Motor neuron (in vitro differentiated cells): Measurements from ENCODE around the gene THSD4. TPM values are rescaled to one million over a fixed set of nuclear protein-coding genes. Genes with fewer than 3 reads are reported as not detected.
A peak's percentile ranks its signal among the peaks of the same experiment; 100 is the strongest.

Experiments used
- ATAC-seq, 8 experiments: fragments of 200-7000 bp; cut with Tn5 transposase; replicated peaks in 6 of 8; 2 replicates each; pipeline ENCODE4 v1.8.0; 2021; ENCODE audit warnings: mild to moderate bottlenecking in 8 of 8, moderate library complexity in 8 of 8
- H3K27ac ChIP-seq, 2 donors: fragments of 250-450 bp; sonication (Bioruptor Pico); 2 replicates each; pipeline ENCODE4 v1.9.0; 2021; ENCODE audit warnings: antibody characterized with exemption in 2 of 2, mild to moderate bottlenecking in 2 of 2, moderate library complexity in 1 of 2
- H3K4me1 ChIP-seq, 2 donors: fragments of 250-450 bp; sonication (Bioruptor Pico); replicated peaks in 1 of 2; 2 replicates each; pipeline ENCODE4 v1.6.1; 2021; ENCODE audit warnings: antibody characterized with exemption in 2 of 2, mild to moderate bottlenecking in 2 of 2, moderate library complexity in 1 of 2
- H3K4me3 ChIP-seq, 5 donors: fragments of 250-450 bp; sonication (Bioruptor Pico); 2 replicates each; pipeline ENCODE4 v1.9.0; 2021; ENCODE audit warnings: antibody characterized with exemption in 5 of 5, mild to moderate bottlenecking in 5 of 5, moderate library complexity in 4 of 5
- WGBS, 10 experiments: fragments of 450-650 bp; shearing (Covaris generic); methylation state at CpG; one replicate each; pipeline ENCODE4 v1.0.0; 2022; 5-methylcytosine and 5-hydroxymethylcytosine counted together
- in situ Hi-C, 9 experiments: fragments of 400-800 bp; cut with MboI; loops; one replicate each; pipeline ENCODE4 v1.15.0; 2021; ENCODE audit warnings: low sequenced_read_pairs in 9 of 9, low pct_unique_long_range_greater_than_20kb in 2 of 9; ENCODE audit not compliant: unreplicated experiment in 9 of 9
- total RNA-seq, 8 experiments: library from RNA; unstranded; fragments of 300-600 nt; gene quantifications; 2 replicates each; pipeline versions ENCODE4 v1.2.3 to v1.2.4, GENCODE V29; 2022

THSD4 gene
- total RNA-seq, 8 experiments from 2014 or later, result 1.3 to 28.4 (median 6.7) TPM

GRCh38 chr15:71231758-71232157 is 116.5 kb downstream of the THSD4 start:
- H3K4me3 ChIP-seq, result no peak overlapping the region
- 20 to 100% (median 82%) methylated on average over 1 to 5 of the region's 6 CpGs for WGBS, 10 experiments
- no peaks in the 10 kb centered on the region for H3K4me1 ChIP-seq
- H3K27ac ChIP-seq, result no peak overlapping the region
- in situ Hi-C loops, result no loop called here
- ATAC-seq, result no peak

DNA sequence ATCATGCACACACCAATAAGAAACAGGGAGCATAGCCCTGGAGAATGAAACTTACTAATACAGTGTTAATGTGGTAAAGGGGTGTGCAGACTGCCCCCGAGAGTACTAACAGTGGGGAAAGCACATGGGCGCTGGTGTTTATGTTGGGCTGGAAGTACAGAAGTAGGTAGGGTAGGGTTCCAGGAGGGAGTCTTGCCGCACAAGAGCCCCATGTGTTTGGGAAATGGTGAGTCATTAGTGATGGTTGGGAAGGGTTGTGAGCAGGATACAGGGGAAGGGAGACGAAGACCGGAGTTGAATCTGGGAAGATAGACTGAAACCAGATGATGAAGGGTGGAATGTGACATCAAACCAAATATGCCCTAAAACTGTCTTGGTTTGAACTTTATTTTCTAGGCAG is 117.1 kb downstream of the THSD4 start:
- Histone ChIP-seq H3K4me1 (no peaks in the 10 kb centered on the region), H3K27ac (no peak overlapping the region), H3K4me3 (no peak overlapping the region)
- 88 to 100% (median 99%) methylated on average over 1 to 5 of the region's 5 CpGs; no CpG with 5 or more reads in 4 of the 10 experiments for WGBS, 10 experiments
- ATAC-seq, result no peak
- in situ Hi-C loops, result no loop called here

- ATAC-seq, result peak; percentile 54 to 100 (median 94)
- H3K27ac ChIP-seq, result no peak overlapping the region
- H3K4me3 ChIP-seq, result no peak overlapping the region
- no peaks in the 10 kb centered on the region for H3K4me1 ChIP-seq
- WGBS, 10 experiments, result 17 to 91% (median 75%) methylated on average over 1 to 11 of the region's 11 CpGs; no CpG with 5 or more reads in 2 of the 10 experiments
- in situ Hi-C loops, result no loop called here
These were observed 122.4 kb downstream of the THSD4 start for GRCh38 chr15:71237456-71238188.

GRCh38 chr15:71238926-71239325 is 123.7 kb downstream of the THSD4 start:
- peak in 1 of 8 experiments; percentile 16 for ATAC-seq

GRCh38 chr15:71239592-71240364 is 124.5 kb downstream of the THSD4 start:
- Histone ChIP-seq H3K4me3 (no peak overlapping the region), H3K4me1 (no peaks in the 10 kb centered on the region), H3K27ac (no peak overlapping the region)
- in situ Hi-C loops, result no loop called here
- no peak for ATAC-seq
- 50 to 100% (median 83%) methylated on average over 1 to 7 of the region's 10 CpGs; no CpG with 5 or more reads in 1 of the 10 experiments for WGBS, 10 experiments

More at GRCh38 chr15:71238926-71239325, 123.7 kb downstream of the THSD4 start:
- Histone ChIP-seq H3K4me1 (no peaks in the 10 kb centered on the region), H3K4me3 (no peak overlapping the region), H3K27ac (no peak overlapping the region)
- WGBS, 10 experiments, result 0 to 100% (median 59%) methylated on average over 1 of the region's 1 CpG; no CpG with 5 or more reads in 2 of the 10 experiments
- in situ Hi-C loops, result no loop called here

GRCh38 chr15:71242292-71242691 is 127.0 kb downstream of the THSD4 start:
- no peak overlapping the region for H3K4me3 ChIP-seq
- ATAC-seq, result no peak
- 71 to 100% (median 94%) methylated on average over 1 to 6 of the region's 6 CpGs for WGBS, 10 experiments
- in situ Hi-C loops, result no loop called here
- no peak overlapping the region for H3K27ac ChIP-seq
- H3K4me1 ChIP-seq, result no peaks in the 10 kb centered on the region

DNA sequence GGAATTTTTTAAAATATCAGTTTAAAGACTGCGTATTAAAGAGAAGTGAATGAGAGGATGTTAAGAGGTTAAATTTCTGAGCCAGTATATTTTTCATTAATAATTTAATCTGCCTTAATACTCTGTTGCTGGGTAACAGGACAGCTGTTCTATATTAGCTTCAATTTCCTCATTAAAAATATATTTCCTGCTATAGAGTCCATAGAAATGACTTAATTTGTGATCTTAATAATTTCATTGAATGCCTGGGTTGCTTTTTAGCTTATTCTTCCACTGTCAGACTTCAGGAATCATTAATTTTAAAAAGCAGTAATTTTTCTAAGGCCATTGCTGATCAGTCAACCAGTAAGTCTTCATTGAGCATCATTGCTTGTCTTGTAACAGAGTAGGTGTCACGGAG is 129.0 kb downstream of the THSD4 start:
- in situ Hi-C loops, result no loop called here
- WGBS, 10 experiments, result 80 to 100% (median 97%) methylated on average over 1 to 2 of the region's 2 CpGs
- no peak for ATAC-seq
- Histone ChIP-seq H3K27ac (no peak overlapping the region), H3K4me1 (peaks cover 0 to 2% of the 10 kb centered on the region in 2 donors), H3K4me3 (no peak overlapping the region)

DNA sequence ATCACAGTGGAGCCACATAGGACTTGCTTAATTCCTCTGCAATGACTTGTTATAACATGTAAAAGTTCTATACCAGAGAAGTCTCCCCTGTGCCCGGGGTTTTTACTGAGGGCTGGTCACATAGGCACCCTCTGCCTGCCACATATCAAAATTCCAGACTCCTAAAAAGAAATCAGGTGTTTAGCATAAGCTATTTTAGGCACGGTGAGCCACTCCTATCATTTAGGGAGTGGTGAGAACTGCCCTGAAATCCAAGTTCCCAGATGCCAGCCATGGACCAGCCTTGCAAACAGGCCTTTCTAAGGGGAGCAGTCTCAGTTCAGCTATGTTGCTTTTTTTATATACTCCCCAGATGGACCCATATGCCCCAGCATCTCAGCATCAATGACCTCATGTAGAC is 130.3 kb downstream of the THSD4 start:
- peaks cover 0 to 2% of the 10 kb centered on the region in 2 donors for H3K4me1 ChIP-seq
- H3K4me3 ChIP-seq, result no peak overlapping the region
- 40 to 100% (median 76%) methylated on average over 1 to 2 of the region's 2 CpGs; no CpG with 5 or more reads in 4 of the 10 experiments for WGBS, 10 experiments
- in situ Hi-C loops, result no loop called here
- H3K27ac ChIP-seq, result no peak overlapping the region
- ATAC-seq, result peak in 2 of 8 experiments; percentile 72

DNA sequence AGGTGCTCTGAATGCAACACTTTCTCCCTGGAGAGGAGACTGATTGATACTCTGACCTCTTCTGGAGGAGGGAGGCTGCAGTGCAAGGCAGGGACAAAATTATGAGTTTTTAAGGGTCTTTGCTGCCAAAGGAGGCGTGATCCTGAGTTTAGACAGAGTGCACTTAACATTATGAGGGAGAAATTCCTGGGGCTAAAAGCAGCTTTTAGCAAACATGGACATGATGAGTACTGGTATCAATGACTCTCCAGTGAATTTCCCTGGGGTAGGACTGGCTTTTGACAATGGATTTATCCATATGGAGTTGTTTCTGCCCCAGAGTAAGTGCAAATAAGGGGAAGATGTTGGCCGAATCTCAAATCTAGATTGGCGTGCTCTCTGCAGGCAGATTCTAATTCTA is 133.1 kb downstream of the THSD4 start:
- no peak overlapping the region for H3K27ac ChIP-seq
- WGBS, 10 experiments, result 50 to 93% (median 74%) methylated on average over 2 to 3 of the region's 3 CpGs; no CpG with 5 or more reads in 4 of the 10 experiments
- H3K4me3 ChIP-seq, result no peak overlapping the region
- peaks cover 2 to 14% of the 10 kb centered on the region in 2 donors for H3K4me1 ChIP-seq
- no peak for ATAC-seq
- in situ Hi-C loops, result no loop called here

DNA sequence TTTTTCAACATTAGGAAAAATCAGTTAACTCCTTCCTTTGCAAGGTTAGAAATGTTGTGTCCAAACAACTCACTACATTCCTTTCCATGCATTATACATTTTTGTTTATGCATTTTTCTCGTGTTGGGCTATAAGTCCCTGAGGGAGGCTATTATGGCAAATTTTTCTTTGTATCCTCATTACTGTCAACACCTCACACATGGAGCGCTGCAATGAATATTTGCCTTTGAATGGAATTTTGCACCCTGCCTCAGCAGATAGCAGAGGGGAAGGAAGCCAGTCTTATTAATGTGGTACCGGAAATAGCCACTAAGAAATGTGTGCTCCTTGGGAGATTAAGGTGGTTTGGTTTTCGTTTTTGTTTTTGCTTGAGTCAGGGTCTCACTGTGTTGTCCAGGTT is 134.7 kb downstream of the THSD4 start:
- in situ Hi-C loops, result no loop called here
- WGBS, 10 experiments, result 11 to 100% (median 71%) methylated on average over 1 to 4 of the region's 4 CpGs
- Histone ChIP-seq H3K4me3 (no peak overlapping the region), H3K4me1 (peaks cover 2 to 14% of the 10 kb centered on the region in 2 donors), H3K27ac (no peak overlapping the region)
- peak in 4 of 8 experiments; percentile 21 to 96 (median 76) for ATAC-seq

- in situ Hi-C loops, result no loop called here
These were observed 135.8 kb downstream of the THSD4 start for GRCh38 chr15:71250936-71251583.

DNA sequence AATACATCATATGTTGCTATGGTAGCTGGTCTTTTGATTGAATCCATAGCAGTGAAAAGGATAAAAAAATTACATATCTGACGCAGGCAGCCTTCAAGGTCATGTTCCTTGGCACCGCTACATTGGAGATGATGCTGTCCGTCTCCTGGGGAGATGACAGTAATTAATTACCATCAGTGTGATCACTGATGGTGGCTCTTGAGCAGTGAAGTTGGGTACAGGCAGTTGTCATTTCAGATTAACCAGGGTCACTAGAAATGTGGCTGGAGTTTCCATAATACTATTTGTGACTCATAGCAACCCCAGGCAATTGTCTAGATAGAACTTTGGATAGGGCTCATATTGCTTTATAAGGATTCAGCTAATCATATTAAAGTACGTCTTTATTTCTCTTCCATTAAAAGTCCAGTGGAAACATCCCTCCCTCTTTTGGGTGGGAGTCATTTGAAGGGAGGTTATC is 136.3 kb downstream of the THSD4 start:
- Histone ChIP-seq H3K27ac (no peak overlapping the region), H3K4me1 (peaks cover 2 to 14% of the 10 kb centered on the region in 2 donors), H3K4me3 (no peak overlapping the region)
- peak in 4 of 8 experiments; percentile 23 to 54 (median 38) for ATAC-seq
- 70 to 100% (median 89%) methylated on average over 1 to 4 of the region's 4 CpGs; no CpG with 5 or more reads in 3 of the 10 experiments for WGBS, 10 experiments
- in situ Hi-C loops, result no loop called here

More at GRCh38 chr15:71250936-71251583, 135.8 kb downstream of the THSD4 start:
- no peak for ATAC-seq
- no peak overlapping the region for H3K4me3 ChIP-seq
- H3K4me1 ChIP-seq, result peaks cover 2 to 14% of the 10 kb centered on the region in 2 donors
- 44 to 100% (median 74%) methylated on average over 1 to 2 of the region's 2 CpGs; no CpG with 5 or more reads in 2 of the 10 experiments for WGBS, 10 experiments
- no peak overlapping the region for H3K27ac ChIP-seq
